ENCODE measurements around the gene SMC5.

DNA sequence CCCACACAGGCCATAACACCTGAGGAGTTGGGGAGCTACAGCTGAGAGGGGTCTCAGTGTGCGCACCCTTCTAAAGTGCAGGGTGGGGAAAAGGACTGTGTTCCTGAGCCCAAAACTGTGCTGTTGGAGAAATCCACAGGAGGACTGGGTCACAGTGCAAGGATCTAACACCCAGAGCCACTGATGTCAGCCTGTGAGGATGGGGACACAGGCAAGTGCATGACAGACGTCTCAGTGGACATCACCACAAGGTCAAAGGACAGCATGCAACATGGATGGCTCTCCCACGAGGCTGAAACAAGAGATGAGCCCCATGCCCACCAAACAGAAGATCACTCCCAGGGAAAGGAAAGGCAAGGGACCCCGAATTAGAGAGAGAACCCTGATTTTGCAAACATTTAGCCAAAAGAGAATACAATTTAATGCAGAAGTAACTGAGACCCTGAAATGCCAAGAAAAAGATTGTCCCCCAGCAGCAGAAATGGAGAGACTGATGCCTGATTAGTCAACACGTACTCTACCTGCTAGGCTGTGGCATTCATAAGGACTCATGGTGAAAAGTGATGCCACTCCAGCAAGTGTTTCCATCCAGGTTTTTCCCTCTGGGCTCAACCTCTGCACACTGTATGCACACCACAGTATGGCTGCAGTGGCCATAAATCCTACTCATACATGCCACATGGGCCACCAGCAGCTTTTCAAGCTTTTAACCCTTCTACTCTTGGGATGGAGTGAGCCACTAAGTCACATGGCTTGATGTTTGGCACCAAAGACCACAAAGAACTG, 141.5 kb downstream of the SMC5 start:
- TF ChIP-seq, protein P1, sequence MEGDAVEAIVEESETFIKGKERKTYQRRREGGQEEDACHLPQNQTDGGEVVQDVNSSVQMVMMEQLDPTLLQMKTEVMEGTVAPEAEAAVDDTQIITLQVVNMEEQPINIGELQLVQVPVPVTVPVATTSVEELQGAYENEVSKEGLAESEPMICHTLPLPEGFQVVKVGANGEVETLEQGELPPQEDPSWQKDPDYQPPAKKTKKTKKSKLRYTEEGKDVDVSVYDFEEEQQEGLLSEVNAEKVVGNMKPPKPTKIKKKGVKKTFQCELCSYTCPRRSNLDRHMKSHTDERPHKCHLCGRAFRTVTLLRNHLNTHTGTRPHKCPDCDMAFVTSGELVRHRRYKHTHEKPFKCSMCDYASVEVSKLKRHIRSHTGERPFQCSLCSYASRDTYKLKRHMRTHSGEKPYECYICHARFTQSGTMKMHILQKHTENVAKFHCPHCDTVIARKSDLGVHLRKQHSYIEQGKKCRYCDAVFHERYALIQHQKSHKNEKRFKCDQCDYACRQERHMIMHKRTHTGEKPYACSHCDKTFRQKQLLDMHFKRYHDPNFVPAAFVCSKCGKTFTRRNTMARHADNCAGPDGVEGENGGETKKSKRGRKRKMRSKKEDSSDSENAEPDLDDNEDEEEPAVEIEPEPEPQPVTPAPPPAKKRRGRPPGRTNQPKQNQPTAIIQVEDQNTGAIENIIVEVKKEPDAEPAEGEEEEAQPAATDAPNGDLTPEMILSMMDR (IDR thresholded peaks at IDR 0.05) = no peak
- TF ChIP-seq POLR2AphosphoS5 (IDR thresholded peaks at IDR 0.05; ENCODE audit: insufficient read depth in 1 of 2, low read depth in 1 of 2) (no peak), POLR2A (IDR thresholded peaks at IDR 0.05) (no peak)

All from vagina (tissue), 2 donors.